HepG2 (cell line): Measurements from ENCODE around the gene SLC6A6.

Experiments
- EP300 ChIP-seq, 3 experiments: sonication (generic) in 1 of 3; formaldehyde crosslinking in 1 of 3; IDR thresholded peaks; 2 replicates each; pipeline versions ENCODE4 v1.5.1 to v1.6.1; 2011 to 2020; ENCODE audit warnings: low read depth in 2 of 3, low read length in 2 of 3, borderline replicate concordance in 1 of 3, improper control_type of control experiment in 1 of 3, mild to moderate bottlenecking in 1 of 3, missing genetic modification reagents in 1 of 3, moderate library complexity in 1 of 3
- EZH2 ChIP-seq: conservative IDR thresholded peaks from 2 replicates; pipeline ENCODE4 v1.6.1; 2012; ENCODE audit warnings: mild to moderate bottlenecking, low read depth, low read length, moderate library complexity
- POLR2A ChIP-seq, 2 experiments: IDR thresholded peaks; 2 replicates each; pipeline ENCODE4 v1.6.1; 2011; ENCODE audit warnings: low read depth in 2 of 2, low read length in 2 of 2, mild to moderate bottlenecking in 1 of 2, moderate library complexity in 1 of 2; ENCODE audit not compliant: insufficient read depth in 1 of 2
- SAFB2 ChIP-seq: sonication (generic); formaldehyde crosslinking; IDR thresholded peaks from 2 replicates; pipeline ENCODE4 v1.5.1; 2020; ENCODE audit warnings: missing genetic modification reagents, low read depth, mild to moderate bottlenecking, borderline replicate concordance
- TMF1 ChIP-seq: sonication (generic); formaldehyde crosslinking; IDR thresholded peaks from 2 replicates; pipeline ENCODE4 v1.8.1; 2022; ENCODE audit warnings: low read depth, missing genetic modification reagents
- TRIM24 ChIP-seq: sonication (generic); formaldehyde crosslinking; IDR thresholded peaks from 2 replicates; pipeline ENCODE4 v1.8.0; 2022; ENCODE audit warnings: mild to moderate bottlenecking, missing genetic modification reagents
- ZNF350 ChIP-seq: sonication (generic); formaldehyde crosslinking; IDR thresholded peaks from 2 replicates; pipeline ENCODE4 v1.4.0; 2020; ENCODE audit warnings: mild to moderate bottlenecking, low read depth, missing genetic modification reagents, borderline replicate concordance
- ZNF460 ChIP-seq: sonication (generic); formaldehyde crosslinking; IDR thresholded peaks from 2 replicates; pipeline ENCODE4 v1.5.1; 2020; ENCODE audit warnings: missing genetic modification reagents, mild to moderate bottlenecking, borderline replicate concordance
- ZNF510 ChIP-seq: sonication (generic); formaldehyde crosslinking; IDR thresholded peaks from 2 replicates; pipeline ENCODE4 v1.4.0; 2020; ENCODE audit warnings: low read depth, mild to moderate bottlenecking, missing genetic modification reagents
- ZNF530 ChIP-seq: sonication (generic); formaldehyde crosslinking; IDR thresholded peaks from 2 replicates; pipeline ENCODE4 v1.5.0; 2020; ENCODE audit warnings: low read depth, mild to moderate bottlenecking, missing genetic modification reagents
- TF ChIP-seq, protein P1 (sequence below): sonication (generic); formaldehyde crosslinking; IDR thresholded peaks from 2 replicates; pipeline ENCODE4 v1.5.0; 2020; ENCODE audit warnings: mild to moderate bottlenecking, missing genetic modification reagents, borderline replicate concordance
- TF ChIP-seq, protein P2 (sequence below), 2 experiments: IDR thresholded peaks; 2 replicates each; pipeline ENCODE4 v1.6.1; 2011 to 2012; ENCODE audit warnings: low read length in 2 of 2, borderline replicate concordance in 1 of 2, low read depth in 1 of 2, mild to moderate bottlenecking in 1 of 2, moderate library complexity in 1 of 2
- TF ChIP-seq, protein P3 (sequence below): sonication (generic); formaldehyde crosslinking; IDR thresholded peaks from 2 replicates; pipeline ENCODE4 v1.5.0; 2020; ENCODE audit warnings: mild to moderate bottlenecking, missing genetic modification reagents, moderate library complexity
- TF ChIP-seq, protein P4 (sequence below), 2 experiments: sonication (generic) in 1 of 2; formaldehyde crosslinking in 1 of 2; IDR thresholded peaks; 2 replicates each; pipeline versions ENCODE4 v1.4.0 to v1.6.1; 2016 to 2020; ENCODE audit warnings: borderline replicate concordance in 1 of 2, low read depth in 1 of 2, mild to moderate bottlenecking in 1 of 2, missing genetic modification reagents in 1 of 2

DNA sequence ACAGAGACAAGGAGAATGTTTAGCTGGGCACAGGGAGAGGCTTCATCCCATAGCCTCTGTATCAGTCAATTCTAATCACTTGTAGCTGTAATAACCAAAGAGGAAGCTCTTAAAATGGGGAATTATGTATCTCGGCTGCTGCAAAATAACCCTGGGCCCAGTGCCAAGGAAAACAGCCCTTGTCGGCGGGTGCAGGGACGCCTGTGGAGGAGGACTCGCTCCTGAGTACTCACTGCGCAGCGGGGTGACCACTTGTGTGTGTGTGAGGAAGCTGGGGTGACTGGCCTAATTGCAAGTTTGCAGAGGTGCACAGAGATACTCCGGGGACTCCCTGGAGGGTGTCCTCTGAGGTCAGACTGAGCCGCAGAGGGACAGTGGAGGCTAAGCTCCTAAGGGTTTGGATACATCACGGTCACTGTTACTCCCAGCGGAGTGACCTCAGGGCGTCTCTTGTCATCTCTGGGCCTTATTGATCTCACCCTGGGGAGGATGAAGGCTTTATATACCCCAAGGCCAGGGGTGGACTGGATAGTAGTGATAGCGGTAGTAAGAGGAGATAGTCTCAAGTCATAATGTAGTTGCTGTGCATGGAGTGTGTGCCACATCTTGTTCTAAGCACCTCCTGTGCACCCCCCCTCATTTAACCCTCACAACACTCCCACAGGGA, 37.2 kb downstream of the SLC6A6 start:
- TF ChIP-seq ZNF510 (CRISPR knock-in tag) (no peak), ZNF350 (CRISPR knock-in tag) (no peak), POLR2A (IDR thresholded peaks at IDR 0.05; ENCODE audit: insufficient read depth in 1 of 2, low read depth in 2 of 2, low read length in 2 of 2) (no peak), SAFB2 (CRISPR knock-in tag) (no peak), TMF1 (CRISPR knock-in tag) (no peak), TRIM24 (CRISPR knock-in tag) (no peak), EZH2 (no peak), ZNF530 (CRISPR knock-in tag) (no peak), EP300 (IDR thresholded peaks at IDR 0.05; ENCODE audit: low read depth in 2 of 2, low read length in 2 of 2) (no peak), EP300 (CRISPR knock-in tag; IDR thresholded peaks at IDR 0.05; ENCODE audit: borderline replicate concordance) (no peak), ZNF460 (CRISPR knock-in tag) (no peak)
- TF ChIP-seq, protein P1, sequence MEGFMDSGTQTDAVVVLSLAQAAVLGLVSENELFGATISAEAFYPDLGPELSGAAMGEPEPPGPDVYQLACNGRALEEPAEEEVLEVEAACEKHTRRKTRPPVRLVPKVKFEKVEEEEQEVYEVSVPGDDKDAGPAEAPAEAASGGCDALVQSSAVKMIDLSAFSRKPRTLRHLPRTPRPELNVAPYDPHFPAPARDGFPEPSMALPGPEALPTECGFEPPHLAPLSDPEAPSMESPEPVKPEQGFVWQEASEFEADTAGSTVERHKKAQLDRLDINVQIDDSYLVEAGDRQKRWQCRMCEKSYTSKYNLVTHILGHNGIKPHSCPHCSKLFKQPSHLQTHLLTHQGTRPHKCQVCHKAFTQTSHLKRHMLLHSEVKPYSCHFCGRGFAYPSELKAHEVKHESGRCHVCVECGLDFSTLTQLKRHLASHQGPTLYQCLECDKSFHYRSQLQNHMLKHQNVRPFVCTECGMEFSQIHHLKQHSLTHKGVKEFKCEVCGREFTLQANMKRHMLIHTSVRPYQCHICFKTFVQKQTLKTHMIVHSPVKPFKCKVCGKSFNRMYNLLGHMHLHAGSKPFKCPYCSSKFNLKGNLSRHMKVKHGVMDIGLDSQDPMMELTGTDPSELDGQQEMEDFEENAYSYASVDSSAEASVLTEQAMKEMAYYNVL (CRISPR knock-in tag), result no peak
- TF ChIP-seq, protein P2, sequence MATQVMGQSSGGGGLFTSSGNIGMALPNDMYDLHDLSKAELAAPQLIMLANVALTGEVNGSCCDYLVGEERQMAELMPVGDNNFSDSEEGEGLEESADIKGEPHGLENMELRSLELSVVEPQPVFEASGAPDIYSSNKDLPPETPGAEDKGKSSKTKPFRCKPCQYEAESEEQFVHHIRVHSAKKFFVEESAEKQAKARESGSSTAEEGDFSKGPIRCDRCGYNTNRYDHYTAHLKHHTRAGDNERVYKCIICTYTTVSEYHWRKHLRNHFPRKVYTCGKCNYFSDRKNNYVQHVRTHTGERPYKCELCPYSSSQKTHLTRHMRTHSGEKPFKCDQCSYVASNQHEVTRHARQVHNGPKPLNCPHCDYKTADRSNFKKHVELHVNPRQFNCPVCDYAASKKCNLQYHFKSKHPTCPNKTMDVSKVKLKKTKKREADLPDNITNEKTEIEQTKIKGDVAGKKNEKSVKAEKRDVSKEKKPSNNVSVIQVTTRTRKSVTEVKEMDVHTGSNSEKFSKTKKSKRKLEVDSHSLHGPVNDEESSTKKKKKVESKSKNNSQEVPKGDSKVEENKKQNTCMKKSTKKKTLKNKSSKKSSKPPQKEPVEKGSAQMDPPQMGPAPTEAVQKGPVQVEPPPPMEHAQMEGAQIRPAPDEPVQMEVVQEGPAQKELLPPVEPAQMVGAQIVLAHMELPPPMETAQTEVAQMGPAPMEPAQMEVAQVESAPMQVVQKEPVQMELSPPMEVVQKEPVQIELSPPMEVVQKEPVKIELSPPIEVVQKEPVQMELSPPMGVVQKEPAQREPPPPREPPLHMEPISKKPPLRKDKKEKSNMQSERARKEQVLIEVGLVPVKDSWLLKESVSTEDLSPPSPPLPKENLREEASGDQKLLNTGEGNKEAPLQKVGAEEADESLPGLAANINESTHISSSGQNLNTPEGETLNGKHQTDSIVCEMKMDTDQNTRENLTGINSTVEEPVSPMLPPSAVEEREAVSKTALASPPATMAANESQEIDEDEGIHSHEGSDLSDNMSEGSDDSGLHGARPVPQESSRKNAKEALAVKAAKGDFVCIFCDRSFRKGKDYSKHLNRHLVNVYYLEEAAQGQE (IDR thresholded peaks at IDR 0.05; ENCODE audit: borderline replicate concordance in 1 of 2, low read depth in 1 of 2, low read length in 2 of 2), result no peak
- TF ChIP-seq, protein P3, sequence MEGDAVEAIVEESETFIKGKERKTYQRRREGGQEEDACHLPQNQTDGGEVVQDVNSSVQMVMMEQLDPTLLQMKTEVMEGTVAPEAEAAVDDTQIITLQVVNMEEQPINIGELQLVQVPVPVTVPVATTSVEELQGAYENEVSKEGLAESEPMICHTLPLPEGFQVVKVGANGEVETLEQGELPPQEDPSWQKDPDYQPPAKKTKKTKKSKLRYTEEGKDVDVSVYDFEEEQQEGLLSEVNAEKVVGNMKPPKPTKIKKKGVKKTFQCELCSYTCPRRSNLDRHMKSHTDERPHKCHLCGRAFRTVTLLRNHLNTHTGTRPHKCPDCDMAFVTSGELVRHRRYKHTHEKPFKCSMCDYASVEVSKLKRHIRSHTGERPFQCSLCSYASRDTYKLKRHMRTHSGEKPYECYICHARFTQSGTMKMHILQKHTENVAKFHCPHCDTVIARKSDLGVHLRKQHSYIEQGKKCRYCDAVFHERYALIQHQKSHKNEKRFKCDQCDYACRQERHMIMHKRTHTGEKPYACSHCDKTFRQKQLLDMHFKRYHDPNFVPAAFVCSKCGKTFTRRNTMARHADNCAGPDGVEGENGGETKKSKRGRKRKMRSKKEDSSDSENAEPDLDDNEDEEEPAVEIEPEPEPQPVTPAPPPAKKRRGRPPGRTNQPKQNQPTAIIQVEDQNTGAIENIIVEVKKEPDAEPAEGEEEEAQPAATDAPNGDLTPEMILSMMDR (CRISPR knock-in tag), result no peak
- TF ChIP-seq, protein P4, sequence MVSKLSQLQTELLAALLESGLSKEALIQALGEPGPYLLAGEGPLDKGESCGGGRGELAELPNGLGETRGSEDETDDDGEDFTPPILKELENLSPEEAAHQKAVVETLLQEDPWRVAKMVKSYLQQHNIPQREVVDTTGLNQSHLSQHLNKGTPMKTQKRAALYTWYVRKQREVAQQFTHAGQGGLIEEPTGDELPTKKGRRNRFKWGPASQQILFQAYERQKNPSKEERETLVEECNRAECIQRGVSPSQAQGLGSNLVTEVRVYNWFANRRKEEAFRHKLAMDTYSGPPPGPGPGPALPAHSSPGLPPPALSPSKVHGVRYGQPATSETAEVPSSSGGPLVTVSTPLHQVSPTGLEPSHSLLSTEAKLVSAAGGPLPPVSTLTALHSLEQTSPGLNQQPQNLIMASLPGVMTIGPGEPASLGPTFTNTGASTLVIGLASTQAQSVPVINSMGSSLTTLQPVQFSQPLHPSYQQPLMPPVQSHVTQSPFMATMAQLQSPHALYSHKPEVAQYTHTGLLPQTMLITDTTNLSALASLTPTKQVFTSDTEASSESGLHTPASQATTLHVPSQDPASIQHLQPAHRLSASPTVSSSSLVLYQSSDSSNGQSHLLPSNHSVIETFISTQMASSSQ (IDR thresholded peaks at IDR 0.05; ENCODE audit: low read depth), result no peak
- TF ChIP-seq, protein P4 (CRISPR knock-in tag; IDR thresholded peaks at IDR 0.05; ENCODE audit: borderline replicate concordance), result no peak
